Measurements from ENCODE around the gene TACR2.
A peak's percentile ranks its signal among the peaks of the same experiment; 100 is the strongest.

Gene TACR2

DNA sequence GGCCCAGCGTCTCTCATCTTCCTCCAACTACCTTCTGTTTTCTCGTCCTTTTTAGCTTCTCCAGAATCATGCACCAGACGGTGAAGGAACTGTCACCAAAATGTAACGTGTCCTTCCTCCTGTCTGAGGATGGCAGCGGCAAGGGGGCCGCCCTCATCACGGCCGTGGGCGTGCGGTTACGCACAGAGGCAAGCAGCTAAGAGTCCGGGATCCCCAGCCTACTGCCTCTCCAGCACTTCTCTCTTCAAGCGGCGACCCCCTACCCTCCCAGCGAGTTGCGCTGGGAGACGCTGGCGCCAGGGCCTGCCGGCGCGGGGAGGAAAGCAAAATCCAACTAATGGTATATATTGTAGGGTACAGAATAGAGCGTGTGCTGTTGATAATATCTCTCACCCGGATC lies 15.8 kb downstream of the TACR2 start:
- DNase-seq = no peak

DNA sequence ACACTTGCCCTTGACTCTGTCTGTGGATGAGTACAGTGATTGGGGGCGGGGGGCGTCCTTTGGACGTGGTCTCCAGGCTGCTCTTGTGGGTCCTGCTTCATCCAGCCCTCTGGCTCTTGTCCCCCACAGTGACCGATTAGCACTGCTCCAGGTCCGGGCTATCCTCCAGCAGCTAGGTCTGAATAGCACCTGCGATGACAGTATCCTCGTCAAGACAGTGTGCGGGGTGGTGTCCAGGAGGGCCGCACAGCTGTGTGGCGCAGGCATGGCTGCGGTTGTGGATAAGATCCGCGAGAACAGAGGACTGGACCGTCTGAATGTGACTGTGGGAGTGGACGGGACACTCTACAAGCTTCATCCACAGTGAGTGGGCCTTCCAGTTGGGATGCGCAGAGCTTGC lies 18.3 kb downstream of the TACR2 start:
- no peak for DNase-seq

DNA sequence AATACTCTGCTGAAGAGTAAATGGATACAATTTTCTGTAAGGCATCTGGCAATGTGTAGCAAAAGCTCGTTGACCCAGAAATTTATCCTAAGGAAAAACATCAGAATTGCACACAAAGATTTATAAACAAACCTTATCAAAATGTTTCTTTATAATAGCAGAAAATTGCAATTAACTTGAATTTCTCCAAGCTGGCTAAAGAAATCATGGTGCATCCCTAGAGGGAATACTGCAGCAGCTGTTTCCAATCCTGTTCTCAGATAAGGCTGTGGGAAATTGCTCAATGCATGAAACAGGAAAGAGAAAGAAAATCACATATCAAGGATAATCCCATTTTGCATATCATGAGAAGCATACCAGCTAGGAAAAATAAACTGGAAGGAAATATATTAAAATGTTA lies 18.7 kb downstream of the TACR2 start:
- DNase-seq = no peak

DNA sequence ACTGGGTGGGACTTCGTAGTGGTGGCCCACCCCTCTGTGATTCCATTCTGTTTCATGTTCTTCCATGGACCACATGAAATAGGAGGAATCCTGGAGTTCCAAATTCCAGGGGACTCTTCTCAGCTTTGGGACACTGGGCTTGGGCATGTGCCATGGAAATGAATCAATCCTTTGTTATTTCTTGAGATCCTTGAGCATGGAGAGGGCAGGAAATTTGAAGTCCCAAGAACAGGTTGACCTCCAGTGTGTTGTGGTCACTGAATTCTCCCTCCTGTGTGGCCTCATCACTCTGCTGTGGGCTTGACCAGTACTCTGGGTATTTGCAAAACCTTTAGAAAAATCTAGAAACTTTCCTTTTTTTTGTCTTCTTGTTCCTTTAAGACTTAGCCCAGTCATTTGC lies 22.7 kb downstream of the TACR2 start:
- no peak for DNase-seq

DNA sequence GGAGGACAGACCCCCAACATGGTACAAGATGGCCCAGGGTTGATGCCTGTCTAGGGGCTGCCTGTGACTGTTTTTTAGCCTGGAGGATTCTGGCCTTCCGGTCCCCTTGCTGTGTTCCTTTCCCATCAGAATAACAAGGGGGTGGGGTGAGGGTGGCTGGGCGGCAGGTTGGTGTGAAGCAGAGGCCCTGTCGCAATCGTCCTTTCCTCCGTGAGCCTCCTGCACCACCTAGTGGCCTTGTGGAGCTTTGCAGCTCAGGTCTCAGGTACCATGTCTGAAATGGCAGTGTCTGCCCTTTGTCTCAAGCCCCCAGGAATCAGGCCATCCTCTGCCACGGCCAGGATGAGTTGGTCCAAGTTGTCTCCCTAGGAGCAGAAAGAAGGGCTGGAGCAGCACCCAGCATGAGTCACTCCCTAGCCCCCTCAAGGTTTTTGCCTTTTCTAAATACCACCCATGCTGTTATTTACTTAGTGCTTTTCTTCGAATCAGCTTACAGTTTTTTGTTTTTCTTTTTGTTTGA lies 24.2 kb downstream of the TACR2 start:
- peak; percentile 83 for DNase-seq

DNA sequence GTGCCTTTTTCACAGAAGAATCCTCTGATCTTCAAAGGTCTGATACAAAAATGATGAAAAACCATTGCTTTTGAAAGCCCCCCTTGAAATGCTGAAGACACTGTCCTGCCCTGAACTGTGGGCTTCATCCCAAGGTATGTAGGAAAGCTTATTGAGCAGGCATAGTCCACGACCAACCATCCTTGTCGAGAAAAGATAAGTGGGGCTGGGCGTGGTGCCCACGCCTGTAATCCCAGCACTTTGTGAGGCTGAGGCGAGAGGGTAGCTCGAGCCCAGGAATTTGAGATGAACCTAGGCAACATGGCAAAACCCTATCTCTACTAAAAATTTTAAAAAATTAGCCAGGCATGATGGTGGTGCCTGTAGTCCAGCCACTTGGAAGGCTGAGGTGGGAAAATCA lies 25.6 kb downstream of the TACR2 start:
- no peak for DNase-seq

DNA sequence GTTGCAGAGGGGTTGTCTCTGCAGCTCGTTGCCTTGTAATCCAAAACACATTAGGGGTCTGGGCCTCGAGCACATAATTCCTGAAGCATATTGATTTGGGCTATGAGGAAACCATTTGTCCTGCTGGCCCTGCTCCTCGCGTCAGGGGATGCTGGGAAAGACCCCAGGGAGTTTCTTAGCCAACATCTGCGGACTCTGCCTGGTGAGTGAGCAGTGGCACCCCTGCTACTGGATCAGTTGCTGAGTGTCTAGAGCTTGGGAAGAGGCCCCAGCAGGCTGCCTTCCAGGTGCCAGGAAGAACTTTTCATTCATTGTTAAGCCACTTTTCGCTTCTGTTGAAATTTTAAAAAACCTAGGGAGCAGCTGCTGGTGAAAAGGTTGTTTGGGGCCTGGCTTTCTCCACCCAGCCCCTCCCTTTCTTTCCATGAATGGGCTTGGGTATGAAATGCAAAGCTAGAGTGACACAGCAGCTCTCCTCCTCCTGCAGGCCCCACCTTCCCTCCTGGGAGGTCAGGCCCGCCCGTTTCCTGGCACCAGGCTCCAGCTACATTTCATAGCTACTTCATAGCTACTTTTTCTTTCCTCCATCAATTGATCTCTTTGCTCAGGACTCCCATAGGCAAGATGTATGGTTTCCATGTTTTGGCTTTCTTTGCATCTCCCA lies 26.8 kb downstream of the TACR2 start:
- DNase-seq = no peak

DNA sequence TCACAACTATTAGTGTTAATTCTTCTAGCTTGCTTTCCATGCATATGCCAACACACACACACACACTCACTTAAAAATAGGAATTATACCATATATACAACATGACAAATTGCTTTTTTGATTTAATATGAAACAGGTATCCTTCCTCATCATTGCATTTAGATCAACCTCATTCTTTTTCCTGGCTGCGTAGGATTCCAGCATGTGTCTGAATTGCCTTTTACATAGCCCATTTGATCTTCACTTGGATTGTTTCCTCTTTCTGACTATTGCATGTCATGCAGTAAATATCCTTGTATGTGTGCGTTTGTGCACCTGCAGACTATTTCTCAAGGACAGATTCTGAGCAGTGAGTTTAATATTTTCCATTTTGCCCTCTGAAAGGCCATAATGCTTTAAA lies 28.2 kb downstream of the TACR2 start:
- no peak for DNase-seq

DNA sequence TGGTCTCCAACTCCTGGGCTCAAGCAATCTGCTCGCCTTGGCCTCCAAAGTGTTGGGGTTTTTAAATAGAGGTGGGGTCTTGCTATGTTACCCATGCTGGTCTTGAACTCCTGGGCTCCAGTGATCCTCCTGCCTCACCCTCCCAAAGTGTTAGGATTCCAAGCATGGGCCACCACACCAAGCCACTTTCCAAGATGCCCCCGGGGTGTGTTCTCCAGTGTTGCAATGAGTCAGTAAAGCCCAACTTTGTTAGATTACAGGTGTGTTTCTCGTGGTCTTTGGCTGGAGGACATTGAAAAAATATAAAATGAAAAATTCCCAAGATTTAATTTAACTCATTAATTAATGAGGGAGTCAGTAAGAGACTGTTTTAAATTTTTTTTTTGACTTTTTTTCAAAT lies 29.2 kb downstream of the TACR2 start:
- DNase-seq = no peak

DNA sequence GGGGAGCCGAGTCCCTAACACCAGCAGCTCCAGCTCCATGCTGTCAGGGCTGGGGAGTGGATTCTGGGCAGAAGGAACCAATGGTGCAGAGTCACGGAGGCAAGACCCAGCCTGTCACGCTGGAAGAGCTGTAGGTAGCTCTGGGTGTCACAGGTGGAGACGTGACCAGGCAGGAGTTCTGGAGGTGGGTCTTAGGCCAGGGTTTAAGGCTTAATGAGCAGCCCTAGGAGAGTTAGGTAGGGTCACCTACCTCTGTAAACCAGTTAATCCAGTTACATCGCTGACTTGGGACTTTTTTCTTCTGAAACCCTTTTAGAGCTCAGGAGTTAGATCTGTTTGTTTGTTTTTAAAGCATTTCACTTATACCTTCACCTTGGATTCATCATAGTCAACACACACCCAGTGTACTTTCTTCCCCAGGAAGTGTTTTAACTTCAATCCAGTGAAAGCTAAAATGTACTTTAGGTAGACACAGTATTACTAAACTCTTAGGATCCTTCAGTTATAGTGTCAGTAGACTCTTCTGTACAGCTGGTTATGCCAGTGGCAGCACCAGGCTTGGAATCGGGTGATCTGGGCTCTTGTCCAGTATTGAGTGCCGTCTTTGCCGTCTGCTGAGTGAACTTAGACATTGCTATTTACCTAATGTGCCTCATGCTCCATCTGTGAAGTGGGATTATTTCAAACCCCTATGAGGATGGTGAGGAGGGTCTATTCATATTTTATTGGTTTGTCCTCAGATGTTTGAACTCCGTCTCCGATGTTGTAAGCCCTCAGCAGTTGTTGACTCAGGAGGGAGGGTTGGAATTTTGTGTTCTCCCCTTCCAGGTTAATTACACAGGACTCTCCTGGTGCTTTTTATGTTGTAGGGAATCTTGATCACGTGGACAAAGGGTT lies 31.0 kb downstream of the TACR2 start:
- no peak for DNase-seq

DNA sequence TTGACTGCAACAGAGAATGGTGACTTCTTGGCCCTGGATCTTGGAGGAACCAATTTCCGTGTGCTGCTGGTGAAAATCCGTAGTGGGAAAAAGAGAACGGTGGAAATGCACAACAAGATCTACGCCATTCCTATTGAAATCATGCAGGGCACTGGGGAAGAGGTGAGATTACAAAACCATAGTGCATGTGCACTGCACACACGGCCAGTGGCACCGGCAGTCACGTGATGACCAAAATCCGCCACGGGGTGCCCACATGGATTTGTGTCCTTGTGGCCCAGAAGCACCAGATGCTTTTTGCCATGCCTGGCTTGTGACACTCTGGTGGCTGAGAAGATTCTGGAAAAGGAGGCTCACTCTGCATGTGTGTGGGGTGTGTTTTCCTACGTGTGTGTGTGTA lies 32.4 kb downstream of the TACR2 start:
- no peak for DNase-seq

DNA sequence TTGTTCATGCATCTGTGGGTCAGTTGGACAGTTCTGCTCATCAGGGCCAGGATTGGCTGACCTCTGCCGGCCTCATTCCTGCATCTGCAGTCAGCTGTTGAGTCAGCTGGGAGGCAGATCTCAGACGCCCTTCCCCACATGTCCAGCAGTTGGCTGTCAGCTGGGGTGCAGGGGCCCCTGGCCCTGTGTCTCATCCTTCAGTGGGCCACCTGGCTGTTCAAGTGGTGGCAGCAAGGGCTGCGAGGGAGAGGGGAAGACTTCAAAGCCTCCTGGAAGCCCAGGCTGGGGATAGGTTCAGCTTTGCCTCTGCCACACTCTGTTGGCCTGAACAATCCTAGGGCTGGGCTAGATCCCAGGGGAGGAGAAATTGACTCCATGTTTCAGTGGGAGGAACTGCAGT lies 33.2 kb downstream of the TACR2 start:
- no peak for DNase-seq

DNA sequence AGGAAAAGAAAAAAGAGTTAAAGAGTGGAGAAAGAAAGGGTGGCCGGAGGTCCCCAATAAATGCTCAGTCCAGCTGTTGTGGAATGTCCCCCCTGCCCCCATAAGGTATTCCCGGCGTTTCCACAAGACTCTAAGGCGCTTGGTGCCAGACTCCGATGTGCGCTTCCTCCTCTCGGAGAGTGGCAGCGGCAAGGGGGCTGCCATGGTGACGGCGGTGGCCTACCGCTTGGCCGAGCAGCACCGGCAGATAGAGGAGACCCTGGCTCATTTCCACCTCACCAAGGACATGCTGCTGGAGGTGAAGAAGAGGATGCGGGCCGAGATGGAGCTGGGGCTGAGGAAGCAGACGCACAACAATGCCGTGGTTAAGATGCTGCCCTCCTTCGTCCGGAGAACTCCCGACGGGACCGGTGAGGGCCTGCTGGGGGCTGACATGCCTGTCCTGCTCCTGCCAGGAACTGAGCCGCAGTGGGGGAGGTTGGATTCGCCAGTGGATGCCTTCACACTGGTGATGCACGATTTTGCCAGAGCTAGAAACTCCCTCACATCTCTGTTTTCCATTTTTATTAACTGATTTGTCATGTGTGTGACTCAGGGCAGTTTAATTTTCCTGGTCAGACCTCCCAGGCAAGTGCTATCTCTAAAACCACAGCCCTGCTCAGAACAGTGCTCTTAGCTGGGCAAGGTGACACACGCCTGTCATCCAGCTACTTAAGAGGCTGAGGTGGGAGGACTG lies 34.2 kb downstream of the TACR2 start:
- no peak for DNase-seq

DNA sequence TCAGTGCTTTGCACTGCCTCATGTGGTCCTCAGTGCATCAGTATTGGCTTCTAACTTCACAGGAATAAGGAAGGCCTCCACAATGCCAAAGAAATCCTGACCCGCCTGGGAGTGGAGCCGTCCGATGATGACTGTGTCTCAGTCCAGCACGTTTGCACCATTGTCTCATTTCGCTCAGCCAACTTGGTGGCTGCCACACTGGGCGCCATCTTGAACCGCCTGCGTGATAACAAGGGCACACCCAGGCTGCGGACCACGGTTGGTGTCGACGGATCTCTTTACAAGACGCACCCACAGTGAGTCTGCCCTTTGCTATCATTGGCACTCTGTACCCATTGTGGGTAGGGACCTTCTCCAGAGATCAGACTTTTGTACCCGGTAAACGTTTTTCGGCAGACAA lies 36.9 kb downstream of the TACR2 start:
- DNase-seq = no peak

DNA sequence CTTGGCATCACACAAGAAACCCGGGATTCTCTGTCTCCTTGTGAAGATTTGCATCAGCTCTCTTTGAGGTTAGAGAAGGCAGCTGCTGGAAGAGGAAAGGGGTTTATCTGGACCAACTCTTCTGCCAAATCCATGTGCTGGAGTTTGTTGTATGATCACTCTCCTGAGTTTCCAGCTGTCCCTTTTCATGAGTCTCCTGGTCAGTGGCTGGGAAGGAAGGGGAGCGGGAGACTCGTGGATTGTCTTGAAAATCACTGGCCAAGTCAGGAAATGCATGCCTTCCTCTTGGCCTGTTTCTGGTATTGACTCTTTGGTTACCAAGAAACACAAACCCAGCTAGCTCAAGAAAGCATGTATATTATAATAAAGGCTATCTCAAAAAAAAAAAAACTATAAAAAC lies 38.8 kb downstream of the TACR2 start:
- no peak for DNase-seq

DNA sequence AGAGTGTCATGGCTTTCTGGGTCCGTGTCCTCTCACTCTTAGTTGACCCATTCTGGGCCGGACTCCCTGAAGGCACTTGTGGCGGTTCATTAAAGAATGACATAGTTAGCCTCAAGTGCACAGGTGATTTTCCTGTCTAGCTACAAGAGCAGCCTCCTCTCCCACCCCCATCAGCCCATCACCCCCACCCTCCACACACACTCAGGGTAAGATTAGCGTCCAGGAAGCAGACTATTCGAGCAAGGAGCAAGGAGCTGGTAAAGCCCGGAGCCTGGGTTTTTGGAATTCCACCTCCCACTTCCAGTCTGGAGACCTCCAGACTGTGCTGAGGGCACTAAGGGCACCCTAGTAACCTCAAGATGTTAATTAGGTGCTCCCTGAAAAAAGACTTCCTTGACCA lies 39.5 kb downstream of the TACR2 start:
- DNase-seq = no peak

DNA sequence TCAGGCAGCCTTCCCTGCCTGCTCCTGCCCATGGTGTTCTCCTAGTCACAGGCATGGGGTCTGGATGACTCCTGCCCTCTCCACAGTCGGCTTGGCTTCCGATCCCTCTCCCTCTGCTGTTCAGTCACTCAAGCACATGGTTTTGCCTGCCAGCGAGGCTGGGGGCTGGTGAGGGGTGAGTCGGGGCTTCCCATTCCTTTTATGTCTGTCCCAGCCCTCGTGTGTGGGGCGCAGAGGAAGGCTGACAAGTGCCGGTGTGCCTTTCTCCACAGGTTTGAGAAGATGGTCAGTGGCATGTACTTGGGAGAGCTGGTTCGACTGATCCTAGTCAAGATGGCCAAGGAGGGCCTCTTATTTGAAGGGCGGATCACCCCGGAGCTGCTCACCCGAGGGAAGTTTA lies 40.1 kb downstream of the TACR2 start:
- DNase-seq = no peak

DNA sequence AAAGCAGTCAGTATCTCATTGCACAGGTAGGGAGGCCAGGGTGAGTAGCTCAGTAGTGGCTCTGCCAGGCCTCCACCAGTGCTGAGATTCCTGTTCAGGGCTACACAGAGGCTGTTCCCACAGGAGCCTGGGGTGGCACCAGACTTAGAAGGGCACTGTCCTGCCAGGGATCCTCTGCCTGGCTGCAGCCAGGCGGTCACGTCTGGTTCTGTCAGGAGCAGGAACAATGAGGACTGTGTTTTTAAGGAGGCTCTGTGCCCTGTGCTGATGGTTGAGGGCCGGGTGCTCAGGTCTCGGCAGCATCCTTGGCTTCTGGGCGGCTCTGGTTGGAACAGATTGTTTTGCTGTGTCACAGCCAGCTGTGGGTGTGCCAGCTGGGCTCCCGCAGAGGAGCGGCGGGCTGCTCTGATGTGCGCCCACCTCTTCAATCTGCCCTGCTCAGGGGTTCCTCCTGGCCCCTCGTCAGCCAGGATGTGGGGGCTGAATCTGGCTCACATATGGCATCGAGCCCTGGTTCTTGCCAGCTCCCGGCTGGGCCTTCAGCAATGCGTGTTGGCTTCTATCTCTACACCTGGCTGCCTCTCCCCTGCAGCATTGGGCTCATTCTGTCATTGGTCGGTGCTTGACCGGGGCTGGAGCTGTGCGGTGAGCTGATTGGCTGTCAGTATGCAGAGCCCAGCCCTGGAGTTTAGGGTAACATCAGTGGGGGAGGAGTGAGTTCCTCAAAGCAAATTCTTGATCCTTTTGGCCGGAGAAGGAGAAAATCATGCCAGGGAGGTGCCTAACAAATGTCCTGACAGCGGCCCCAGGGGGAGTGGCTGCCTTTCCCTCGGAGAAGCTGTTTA lies 41.2 kb downstream of the TACR2 start:
- DNase-seq = peak; percentile 30

DNA sequence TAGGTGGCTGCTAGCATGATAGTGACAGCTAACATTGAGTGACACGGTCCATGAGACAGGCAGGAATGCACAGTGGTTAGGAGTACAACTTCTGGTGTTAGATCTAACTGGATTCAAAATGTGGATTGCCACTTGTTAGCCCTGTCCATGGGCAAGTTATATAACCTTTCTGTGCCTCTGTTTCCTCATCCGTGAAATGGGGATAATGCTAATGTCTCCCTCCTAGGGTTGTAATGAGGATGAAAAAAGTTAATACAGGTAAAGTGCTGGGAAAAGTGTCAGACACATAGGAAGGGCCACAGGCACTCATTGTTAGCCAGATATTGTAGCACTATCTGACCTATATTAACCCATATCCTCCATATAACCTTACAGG lies 41.8 kb downstream of the TACR2 start:
- DNase-seq = no peak

DNA sequence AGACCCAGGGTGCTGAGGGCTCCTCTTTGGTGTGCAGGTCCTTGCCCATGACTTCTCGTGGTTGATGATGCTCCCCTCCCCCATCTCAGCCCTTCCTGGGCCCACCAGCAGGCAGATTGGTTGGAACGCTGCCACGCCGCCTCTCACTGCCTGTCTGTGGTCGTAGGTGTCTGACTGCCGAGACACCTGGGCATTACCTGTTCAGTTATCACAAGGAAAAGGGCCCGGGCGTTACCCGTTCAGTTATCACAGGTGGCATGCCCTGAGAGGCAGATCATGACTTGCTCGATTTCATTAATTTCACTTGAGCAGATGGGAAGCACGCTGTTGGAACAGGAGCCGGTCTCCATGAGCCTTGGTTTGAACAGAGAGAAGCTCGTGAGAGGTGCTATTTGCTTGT lies 42.5 kb downstream of the TACR2 start:
- no peak for DNase-seq

DNA sequence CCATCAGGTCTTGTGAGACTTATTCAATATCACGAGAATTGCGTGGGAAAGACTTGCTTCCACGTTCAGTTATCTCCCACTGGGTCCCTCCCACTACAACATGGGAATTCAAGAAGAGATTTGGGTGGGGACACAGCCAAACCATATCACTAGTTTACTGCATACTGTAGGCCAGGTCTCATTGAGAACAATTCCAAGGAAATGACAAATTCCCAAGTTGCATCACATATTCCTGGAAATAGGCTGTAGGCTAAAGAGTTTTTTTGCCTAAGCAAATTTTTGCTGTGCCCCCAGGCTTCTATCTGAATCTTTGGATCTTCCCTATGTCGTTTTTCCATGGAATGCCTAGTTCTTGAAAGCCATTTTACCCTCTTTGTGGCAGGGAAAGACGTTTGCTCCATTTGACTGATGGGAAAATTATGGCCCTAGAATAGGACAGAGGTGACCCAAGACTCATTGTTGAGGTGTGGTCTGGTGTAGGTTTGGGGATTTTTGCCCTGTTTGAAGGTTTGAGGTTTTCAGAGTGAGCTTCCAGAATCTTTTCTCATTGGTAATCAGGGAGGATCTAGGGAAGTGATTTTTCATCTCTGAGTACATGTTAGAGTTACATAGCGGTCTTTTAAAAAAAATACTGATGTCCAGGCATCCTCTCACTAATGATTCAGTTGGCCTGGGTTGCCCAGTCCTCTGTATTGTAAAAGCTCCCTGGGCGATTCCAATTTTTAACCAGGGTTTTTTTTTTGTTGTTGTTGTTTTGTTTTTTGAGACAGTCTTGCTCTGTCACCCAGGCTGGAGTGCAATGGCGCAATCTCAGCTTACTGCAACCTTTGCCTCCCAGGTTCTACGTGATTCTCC lies 44.4 kb downstream of the TACR2 start:
- DNase-seq = no peak

DNA sequence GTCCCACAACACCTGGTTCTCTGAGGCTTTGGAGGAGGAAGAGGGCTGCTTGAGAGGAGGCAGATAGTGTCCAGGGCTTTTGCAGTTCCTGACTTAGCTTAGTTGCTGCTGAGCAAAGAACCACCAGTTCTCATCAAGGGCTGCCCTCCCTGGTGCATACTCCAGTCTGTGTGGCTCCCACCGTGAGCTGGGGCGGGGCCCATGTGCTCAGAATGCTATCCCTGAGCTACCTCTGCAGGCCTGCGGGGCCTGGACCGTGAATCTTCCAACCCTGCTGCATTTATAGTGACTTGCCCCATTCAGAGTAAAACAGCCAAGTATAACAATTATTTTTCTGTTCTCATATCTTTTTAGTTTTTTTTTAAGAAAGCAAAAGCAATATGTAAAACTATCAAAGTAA lies 49.2 kb downstream of the TACR2 start:
- DNase-seq = no peak

Measured in midbrain (tissue), 1 donor.